NCI-H1092 (cell line): ENCODE results near the gene UBE2QL1.

ENCODE experiments used
- DNase-seq: peaks from one replicate; lab custom pipeline; 2025; lab: John Stamatoyannopoulos, UW

The UBE2QL1 gene

GRCh38 chr5:6478793-6479192 is 30.1 kb downstream of the UBE2QL1 start:
- DNase-seq, result no peak

- DNase-seq, result no peak
These were observed 31.7 kb downstream of the UBE2QL1 start for GRCh38 chr5:6480133-6481051.

GRCh38 chr5:6482735-6483134 is 34.1 kb downstream of the UBE2QL1 start:
- DNase-seq, result no peak

GRCh38 chr5:6483880-6484382 is 35.3 kb downstream of the UBE2QL1 start:
- DNase-seq, result no peak

- DNase-seq, result no peak
These were observed 35.8 kb downstream of the UBE2QL1 start for GRCh38 chr5:6484446-6484845.

- no peak for DNase-seq
These were observed 36.2 kb downstream of the UBE2QL1 start for GRCh38 chr5:6484899-6485298.

- no peak for DNase-seq
These were observed 36.8 kb downstream of the UBE2QL1 start for GRCh38 chr5:6485441-6485840.

GRCh38 chr5:6486074-6486473 is 37.4 kb downstream of the UBE2QL1 start:
- no peak for DNase-seq

GRCh38 chr5:6487081-6487480 is 38.4 kb downstream of the UBE2QL1 start:
- DNase-seq, result no peak

GRCh38 chr5:6488021-6488420 is 39.4 kb downstream of the UBE2QL1 start:
- no peak for DNase-seq

GRCh38 chr5:6489643-6490185 is 41.1 kb downstream of the UBE2QL1 start:
- DNase-seq, result no peak

GRCh38 chr5:6490246-6490645 is 41.6 kb downstream of the UBE2QL1 start:
- no peak for DNase-seq

- no peak for DNase-seq
These were observed 42.0 kb downstream of the UBE2QL1 start for GRCh38 chr5:6490693-6491092.

GRCh38 chr5:6491196-6491918 is 42.7 kb downstream of the UBE2QL1 start:
- DNase-seq, result no peak

- no peak for DNase-seq
These were observed 43.2 kb downstream of the UBE2QL1 start for GRCh38 chr5:6491919-6492290.

- no peak for DNase-seq
These were observed 44.3 kb downstream of the UBE2QL1 start for GRCh38 chr5:6492934-6493333.

- no peak for DNase-seq
These were observed 45.2 kb downstream of the UBE2QL1 start for GRCh38 chr5:6493681-6494454.

GRCh38 chr5:6494939-6495338 is 46.3 kb downstream of the UBE2QL1 start:
- DNase-seq, result no peak

GRCh38 chr5:6495433-6496206 is 47.0 kb downstream of the UBE2QL1 start:
- no peak for DNase-seq

- no peak for DNase-seq
These were observed 47.5 kb downstream of the UBE2QL1 start for GRCh38 chr5:6496207-6496584.

GRCh38 chr5:6496636-6497035 is 48.0 kb downstream of the UBE2QL1 start:
- DNase-seq, result no peak
